Activated CD4-positive, CD25-positive, alpha-beta regulatory T cell (primary cell): ENCODE data around the gene ATF7.
"Not testable (repeated sequence)": the region's sequence is repeated elsewhere in the genome, so short reads cannot be mapped to it uniquely, and the experiment has no call there.

Source experiments
- DNase-seq, 4 experiments: peaks; one replicate each; lab custom pipeline; 2025; lab: John Stamatoyannopoulos, UW

The ATF7 gene

DNA sequence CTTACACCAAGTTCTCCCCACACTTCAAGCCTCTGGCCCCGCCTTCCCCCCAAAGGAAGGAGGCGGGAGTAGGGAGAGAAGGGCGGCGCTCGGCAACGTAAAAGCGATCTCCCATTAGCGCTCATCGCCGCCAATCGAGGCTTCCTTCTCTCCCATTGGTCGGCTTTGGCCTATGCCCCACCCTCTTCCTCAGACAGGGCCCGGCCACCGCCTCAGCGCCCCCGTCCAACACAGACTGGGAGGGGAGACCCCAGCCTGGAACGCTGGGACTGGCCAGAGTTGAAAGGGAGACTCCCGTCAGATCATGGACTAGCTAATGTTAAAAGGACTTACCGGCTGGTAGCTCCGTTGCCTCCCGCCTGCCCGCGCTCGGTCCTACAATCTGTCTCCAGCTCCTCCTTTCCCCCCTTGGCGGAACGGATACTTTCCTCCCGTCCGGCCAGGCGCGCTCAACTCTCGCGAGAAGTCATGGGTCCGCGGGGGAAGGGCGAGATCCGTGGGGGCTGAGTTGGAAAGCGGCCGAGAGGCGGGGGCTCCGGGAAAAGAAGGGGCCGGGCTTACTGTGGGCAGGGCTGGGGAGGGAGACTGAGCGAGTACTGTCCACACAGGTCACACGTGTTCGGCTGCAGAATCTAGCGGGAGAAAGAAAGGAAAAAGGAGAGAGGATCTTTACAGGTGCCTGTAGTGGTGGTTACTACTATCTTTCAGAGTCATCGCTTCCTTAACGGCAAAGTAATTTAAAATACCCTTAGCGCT lies at the start of gene ATF7:
Gene ATF7 (minus strand): TSS at position 437 of the 756 bp plus-strand sequence. CDS start 25,382 bp downstream, outside the sequence.
- peak; percentile 92 to 97 (median 95) for DNase-seq

DNA sequence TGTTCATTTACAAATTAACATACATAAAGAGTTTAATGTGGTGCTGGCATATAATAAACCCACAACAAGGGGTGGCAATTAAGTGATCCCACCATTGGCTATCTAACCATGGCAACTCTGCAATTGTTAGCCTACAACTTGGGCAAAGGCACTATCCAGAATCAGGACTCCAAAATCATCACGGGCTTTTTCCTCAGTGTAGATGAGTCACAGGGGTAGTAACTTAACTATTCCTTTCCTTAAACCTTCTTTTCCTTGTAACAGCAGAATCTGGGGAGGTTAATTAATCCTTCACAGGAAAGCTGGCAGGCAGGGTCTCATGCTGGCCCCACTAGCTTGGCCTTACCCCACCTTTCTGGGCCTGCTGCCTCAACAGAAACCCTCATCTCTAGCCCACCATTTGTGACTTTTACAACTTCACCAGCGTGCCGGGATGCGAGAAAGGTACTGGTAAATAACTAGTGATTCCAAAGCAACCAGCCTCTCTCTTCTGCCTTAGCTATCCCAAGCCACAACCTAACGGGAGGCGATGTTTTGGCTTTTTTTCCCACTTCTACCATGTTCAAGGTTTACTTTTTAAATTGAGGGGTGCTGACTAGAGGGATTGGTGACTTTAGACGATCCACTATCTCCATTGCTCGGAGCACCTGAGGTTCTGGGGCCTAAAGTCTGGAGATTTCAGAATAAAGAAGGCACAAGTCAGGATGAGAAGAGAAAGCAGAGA lies 49.0 kb upstream of the ATF7 start:
- no peak for DNase-seq

DNA sequence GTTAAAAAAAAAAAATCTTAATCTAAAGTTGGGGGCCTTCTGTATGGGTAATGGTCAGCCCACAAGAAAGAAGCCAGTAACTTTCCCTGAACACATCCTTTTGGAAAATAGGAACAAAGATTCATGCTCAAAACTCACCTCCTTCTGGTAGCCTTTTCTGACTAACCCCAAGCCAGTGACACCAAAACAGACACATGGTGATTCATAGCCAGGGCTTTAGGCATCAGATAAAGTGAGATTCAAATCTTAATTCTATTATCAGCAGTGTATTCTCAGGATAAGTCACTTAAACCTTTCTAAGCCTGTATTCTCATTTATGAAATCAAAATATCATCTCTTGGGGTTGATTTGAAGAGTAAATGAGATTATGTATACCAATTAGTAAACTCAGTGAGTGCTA lies 44.8 kb upstream of the ATF7 start:
- no peak for DNase-seq

DNA sequence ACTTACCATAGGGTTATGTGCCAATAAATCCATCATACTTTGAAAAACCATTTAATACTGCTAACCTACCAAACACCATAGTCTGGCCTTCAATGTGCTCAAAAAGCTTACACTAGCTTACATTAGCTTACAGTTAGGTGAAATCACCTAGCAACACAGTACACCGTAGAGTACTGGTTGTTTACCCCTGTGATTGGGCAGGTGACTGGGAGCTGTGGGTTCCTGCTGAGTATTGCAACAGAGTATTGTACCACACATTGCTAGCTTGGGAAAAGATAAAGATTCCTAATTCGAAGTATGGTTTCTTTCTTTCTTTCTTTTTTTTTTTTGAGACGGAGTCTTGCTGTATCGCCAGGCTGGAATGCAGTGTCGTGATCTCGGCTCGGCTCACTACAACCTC lies 44.1 kb upstream of the ATF7 start:
- DNase-seq = no peak

DNA sequence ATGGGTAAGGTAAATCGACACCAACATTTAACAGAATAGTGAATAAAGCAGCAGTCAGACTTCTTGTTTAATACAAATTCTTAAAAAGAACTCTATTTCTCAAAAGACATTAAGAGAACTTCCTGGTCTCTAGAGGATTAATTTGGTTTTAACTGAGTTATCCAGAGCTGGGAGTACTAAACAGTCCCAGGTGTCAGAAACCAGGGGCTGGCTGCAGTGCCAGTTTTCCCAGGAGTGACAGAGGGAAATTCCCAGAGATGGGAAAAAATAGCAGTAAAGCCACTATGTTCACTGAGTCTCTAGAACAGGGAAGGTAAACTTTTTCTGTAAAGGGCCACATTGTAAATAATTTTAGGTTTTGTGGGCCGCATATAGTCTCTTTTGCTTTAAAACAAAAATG lies 40.9 kb upstream of the ATF7 start:
- DNase-seq = no peak

DNA sequence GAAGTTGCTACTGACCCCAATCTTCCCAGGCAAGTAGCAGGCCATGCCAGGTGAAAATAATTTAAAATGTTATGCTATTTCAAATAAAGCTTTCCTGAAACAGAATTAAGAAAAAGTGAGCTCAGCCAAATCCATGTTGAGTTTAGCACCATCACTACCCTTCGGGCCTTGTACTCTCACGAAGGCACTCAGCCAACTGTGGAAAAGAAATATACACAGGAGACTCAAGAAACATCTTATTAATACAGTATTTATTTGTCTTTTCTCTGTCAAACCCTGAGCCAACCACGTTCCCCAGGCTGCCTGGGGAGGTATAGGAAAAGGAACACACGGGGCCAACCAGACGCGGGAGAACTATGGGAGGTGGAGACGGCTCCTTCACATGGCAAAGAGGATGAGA lies 38.8 kb upstream of the ATF7 start:
- no peak for DNase-seq

DNA sequence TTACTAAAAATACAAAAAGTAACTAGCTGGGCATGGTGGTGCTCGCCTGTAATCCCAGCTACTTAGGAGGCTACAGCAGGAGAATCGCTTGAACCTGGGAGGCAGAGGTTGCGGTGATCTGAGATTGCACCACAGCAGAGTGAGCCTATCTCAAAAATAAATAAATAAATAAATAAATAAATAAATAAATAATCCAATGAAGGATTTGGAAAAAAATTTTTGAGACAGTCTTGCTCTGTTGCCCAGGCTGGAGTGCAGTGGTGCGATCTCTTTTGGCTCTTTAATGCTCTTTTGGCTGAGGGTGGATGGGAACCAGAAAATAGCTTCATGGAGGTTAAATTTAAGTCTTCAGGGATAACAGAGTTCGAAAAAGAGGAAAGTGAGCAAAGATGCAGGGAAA lies 38.0 kb upstream of the ATF7 start:
- DNase-seq = no peak

DNA sequence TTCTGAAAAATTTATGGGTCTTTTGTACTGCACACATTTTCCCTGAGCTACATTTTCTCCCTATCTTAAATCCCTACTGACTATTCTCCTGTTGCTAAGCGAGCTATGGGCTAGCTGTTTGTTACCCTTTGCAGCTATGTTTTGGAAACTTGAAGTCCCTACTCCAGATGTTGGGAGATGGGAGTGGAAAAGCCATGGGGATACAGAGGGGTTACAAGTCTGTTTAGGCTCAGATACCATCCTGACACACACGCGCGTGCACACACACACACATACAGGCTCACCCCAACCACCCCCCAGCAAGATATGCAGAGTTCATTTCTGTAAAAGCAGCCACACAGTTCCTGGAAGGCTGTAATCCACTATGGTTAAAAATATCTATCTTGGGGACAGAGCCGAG lies 33.9 kb upstream of the ATF7 start:
- DNase-seq = no peak

DNA sequence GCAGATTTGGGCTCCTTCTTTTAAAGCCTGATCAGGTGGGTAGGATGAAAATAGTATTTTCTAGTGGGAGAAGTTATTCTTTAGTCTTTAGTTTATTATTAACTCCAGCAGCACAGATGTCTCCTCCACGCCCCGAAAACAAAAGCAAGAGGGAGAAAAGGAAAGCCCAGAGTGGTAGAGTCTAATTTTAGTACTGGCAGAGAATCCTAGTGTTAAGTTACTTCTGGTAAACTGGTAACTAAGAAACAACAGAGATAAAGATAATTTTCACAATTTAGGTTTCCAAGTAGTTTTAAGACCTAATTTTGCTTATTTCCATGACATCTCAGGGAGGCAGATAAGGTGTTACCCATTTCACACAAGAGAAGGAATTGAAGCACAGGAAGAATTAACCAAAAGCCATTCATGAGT lies 33.4 kb upstream of the ATF7 start:
- DNase-seq = no peak

DNA sequence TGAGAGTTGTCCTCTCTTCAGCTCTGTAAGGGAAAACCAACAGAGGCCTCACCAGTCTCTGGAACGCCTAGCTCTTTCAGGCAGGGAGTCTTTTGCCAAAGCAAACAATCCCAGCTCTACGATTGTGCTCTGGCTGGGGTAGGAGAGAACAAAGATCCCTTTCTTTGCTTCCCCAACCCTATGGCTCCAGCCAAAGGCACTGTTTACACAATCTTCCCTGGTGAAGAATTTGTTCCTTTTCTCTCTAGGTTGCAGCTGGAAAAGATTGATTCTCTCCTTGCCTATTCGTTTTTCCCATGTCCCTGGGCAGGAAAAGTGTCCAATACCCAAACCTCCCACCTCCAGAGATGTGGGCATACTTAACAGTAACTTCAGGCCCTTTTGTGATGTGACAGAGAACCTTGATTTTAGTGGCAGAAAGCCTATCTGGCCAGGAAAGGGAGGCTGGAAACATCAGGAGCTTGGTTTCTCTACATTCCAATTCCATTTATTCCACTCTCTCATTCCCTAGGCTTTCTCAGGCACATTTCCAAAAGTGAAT lies 32.9 kb upstream of the ATF7 start:
- no peak for DNase-seq

DNA sequence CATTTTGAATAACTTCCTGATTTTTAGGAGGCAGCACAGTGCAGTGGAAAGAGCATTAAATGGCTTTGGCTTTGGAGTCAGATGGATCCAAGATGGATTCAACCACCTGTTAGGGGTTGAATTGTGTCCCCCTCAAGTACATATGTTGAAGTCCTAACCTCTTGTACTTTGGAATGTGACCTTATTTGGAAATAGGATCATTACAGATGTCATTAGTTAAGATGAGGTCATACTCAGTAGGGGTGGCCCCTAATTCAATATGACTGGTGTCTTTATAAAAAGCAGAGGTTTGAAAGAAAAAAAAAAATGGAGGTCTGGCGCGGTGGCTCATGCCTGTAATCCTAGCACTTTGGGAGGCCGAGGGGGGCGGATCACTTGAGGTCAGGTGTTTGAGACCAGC lies 30.9 kb upstream of the ATF7 start:
- no peak for DNase-seq

DNA sequence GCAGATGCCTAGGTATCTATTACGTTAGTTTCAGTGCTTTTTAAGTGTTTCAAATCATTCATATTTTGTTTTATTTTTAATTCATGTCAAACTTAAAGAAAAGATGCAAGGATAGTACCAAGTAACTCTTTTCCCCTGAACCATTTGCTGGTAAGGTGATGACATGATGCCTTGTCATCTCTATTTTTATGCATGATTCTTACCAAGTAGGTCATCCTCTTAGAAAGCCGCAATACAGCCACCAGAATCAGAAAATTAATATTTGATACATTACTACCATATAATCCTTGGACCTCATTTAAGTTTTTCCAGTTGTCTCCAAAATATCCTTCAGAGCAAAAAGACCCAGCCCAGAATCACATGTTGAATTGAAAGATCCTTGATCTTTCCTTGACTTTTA lies 27.4 kb upstream of the ATF7 start:
- DNase-seq = no peak

DNA sequence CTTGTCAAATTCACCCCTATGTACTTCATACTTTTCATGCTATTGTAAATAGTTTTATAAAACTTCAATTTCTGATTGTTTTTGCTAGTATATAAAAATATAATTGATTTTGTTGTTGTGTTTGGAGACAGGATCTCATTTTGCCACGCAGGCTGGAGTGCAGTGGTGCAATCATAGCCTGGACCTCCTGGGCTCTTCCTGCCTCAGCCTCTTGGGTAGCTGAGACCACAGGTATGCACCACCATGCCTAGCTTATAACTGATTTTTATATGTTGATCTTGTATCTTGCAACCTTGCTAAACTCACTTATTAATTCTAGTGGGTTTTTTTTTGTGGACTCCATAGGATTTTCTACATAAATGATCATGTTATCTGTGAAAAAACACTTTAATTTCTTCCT lies 26.2 kb upstream of the ATF7 start:
- no peak for DNase-seq

DNA sequence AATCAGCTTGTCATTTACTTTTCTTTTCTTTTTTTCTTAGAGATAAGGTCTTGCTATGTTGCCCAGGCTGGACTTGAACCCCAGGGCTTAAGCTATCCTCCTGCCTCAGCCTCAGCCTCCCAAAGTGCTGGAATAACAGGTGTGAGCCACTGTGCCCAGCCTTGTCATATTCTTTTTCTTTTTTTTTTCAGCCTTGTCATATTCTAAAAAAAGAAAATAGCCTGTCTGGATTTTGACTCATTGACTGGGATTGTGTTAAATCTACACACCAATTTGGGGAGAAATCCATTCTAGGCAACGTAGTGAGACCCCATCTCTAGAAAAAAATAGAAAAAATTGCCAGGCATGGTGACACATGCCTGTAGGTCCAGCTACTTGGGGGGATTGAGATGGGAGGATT lies 25.6 kb upstream of the ATF7 start:
- no peak for DNase-seq

DNA sequence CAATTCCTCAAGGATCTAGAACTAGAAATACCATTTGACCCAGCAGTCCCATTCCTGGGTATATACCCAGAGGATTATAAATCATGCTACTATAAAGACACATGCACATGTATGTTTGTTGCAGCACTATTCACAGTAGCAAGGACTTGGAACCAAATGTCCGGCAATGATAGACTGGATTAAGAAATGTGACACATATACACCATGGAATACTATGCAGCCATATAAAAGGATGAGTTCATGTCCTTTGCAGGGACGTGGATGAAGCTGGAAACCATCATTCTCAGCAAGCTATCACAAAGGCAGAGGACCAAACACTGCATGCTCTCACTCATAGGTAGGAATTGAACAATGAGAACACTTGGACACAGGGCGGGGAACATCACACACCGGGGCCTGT lies 20.1 kb upstream of the ATF7 start:
- DNase-seq = not testable (repeated sequence)

DNA sequence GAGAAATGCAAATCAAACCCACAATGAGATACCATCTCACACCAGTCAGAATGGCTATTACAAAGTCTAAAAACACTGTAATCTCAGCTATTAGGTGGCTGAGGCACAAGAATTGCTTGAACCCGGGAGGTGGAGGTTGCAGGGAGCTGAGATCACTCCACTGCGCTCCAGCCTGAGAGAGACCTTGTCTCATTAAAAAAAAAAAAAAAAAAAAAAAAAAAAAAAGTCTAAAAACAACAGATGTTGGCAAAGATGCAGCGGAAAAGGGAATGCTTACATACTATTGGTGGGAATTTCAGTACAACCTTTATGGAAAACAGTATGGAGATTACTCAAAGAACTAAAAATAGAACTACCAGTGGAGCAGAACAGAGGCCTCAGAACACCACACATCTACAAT lies 19.0 kb upstream of the ATF7 start:
- no peak for DNase-seq

DNA sequence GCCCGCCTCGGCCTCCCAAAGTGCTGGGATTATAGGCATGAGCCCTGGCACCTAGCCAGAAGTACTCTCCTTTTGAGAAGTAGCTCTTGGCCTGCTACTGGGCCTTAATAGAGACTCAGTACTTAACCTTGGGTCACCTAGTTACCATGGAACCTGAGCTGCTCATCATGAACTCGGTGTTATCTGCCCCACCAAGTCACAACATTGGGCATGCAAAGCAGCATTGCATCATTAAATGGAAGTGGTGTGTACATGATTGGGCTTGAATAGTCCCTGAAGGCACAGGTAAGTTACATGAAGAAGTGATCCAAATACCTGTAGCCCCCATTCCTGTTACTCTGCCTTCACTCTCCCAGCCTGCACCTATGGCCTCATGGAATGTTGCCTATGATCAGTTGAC lies 18.0 kb upstream of the ATF7 start:
- DNase-seq = no peak

DNA sequence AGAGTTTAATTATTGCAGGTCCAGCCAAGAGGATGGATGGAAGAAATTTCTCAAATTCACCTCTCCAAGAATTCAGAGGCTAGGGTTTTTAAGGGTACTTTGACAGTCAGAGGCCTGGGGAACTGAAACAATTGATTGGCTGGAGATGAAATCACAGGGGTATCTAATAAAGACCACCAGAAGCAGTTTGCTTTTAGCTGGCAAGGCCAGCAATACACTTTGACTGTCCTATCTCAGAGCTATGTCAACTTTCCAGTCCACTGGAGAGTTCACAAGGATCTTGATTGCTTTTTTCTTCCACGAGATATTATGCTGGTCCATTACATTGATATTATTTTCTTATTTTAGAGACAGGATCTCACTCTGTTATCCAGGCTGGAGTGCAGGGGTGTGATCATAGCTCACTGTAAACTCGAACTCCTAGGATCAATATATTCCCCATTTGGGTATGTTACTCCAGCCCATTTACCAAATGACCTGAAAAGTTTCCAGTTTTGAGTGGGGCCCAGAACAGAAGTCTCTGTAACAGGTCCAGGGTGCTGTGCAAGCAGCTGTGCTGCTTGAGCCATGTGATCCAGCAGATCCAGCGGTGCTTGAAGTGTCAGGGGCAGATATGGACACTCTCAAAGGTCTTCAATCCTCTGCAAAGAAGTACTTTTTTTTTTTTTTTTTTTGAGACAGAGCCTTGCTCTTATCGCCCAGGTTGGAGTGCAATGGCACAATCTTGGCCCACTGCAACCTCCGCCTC lies 17.2 kb upstream of the ATF7 start:
- no peak for DNase-seq

DNA sequence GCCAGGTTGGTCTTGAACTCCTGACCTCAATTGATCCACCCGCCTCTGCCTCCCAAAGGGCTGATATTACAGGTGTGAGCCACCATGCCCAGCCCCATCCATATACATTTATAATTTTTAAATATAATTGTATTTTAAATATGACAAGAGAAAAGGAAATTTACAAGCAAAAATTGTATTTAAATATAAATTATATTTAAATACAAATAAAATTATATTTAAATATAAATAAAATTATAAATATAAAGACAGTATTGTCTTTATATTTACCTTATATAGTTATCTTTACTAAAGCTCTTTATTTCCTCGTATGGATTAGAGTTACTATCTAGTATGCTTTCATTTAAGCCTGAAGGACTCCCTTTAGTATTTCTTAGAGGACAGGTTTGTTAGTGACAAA lies 11.9 kb upstream of the ATF7 start:
- no peak for DNase-seq

DNA sequence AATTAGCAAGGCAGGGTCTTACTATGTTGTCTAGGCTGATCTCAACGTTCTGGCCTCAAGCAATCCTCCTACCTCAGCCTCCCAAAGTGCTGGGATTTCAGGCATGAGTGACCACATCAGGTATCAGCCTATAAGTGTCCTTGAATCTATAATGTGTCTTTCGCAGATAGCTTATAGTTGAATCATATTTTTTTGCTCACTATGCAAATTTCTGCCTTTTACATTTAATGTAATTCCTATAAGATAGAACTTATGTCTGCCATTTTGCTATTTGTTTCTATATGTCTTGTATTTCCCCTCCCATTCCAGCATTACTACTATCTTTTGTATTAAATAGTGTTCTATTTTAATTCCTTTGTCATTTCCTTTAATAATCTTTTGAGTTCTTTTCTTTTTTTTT lies 10.5 kb upstream of the ATF7 start:
- no peak for DNase-seq

DNA sequence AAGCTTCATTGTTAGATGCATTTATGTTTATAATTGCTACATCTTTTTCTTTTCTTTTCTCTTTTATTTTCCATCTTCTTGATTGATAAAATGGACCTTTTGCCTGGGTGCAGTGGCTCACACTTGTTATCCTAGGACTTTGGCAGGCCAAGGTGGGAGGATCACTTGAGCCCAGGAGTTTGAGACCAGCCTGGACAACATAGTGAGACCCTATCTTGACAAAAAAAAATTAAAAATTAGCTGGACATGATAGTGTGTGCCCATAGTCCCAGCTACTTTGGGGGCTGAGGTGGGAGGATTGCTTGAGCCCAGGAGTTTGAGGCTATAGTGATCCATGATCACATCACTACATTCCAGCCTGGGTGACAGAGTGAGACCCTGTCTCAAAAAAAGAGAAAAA lies 9.5 kb upstream of the ATF7 start:
- not testable (repeated sequence) for DNase-seq

DNA sequence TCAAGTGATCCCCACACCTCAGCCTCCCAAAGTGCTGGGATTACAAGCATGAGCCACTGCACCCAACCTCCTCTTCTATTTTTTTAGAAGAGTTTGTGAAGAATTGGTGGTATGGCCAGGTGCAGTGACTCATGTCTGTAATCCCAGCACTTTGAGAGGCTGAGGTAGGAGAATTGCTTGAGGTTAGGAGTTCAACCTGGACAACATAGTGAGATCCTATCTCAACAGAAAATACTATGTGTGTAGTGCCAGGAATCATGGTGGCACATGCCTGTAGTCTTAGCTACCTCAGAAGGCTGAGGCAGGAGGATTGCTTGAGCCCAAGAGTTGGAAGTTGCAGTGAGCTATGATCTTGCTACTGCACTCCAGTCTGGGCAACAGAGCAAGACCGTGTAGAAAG lies 5.5 kb upstream of the ATF7 start:
- DNase-seq = no peak

DNA sequence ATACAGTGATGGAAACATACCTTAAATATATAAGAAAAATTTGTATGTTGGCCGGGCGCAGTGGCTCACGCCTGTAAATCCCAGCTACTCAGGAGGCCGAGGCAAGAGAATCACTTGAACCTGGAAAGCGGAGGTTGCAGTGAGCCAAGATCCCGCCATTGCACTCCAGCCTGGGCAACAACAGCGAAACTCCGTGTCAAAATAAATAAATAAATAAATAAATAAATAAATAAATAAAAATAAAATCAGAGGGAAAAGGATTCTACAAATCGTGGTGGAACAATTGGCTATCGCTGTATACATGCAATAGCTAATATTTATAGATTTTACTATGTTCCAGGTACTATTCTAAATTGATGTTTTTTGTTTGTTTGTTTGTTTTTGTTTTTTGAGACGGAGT lies 1.7 kb upstream of the ATF7 start:
- no peak for DNase-seq
